Measurements from ENCODE around the gene PHF3.

PHF3 gene

GRCh38 chr6:63644668-63645326 is 9.2 kb downstream of the PHF3 start:
- TF ChIP-seq CTCF (IDR thresholded peaks at IDR 0.05; ENCODE audit: low read depth, low read length, missing control alignments): no peak
- no peak overlapping the region for H3K4me3 ChIP-seq (ENCODE audit: low read depth, low read length)
- no peak for DNase-seq (ENCODE audit: low read depth)

- DNase-seq (ENCODE audit: low read depth): no peak
- no peak overlapping the region for H3K4me3 ChIP-seq (ENCODE audit: low read depth, low read length)
- no peak for TF ChIP-seq CTCF (IDR thresholded peaks at IDR 0.05; ENCODE audit: low read depth, low read length, missing control alignments)
Measured at GRCh38 chr6:63649269-63649668, 13.7 kb downstream of the PHF3 start.

- no peak for TF ChIP-seq CTCF (IDR thresholded peaks at IDR 0.05; ENCODE audit: low read depth, low read length, missing control alignments)
- no peak for DNase-seq (ENCODE audit: low read depth)
- H3K4me3 ChIP-seq (ENCODE audit: low read depth, low read length): no peak overlapping the region
Measured at GRCh38 chr6:63649847-63650265, 14.3 kb downstream of the PHF3 start.

GRCh38 chr6:63652980-63653379 is 17.4 kb downstream of the PHF3 start:
- DNase-seq (ENCODE audit: low read depth): no peak
- TF ChIP-seq CTCF (IDR thresholded peaks at IDR 0.05; ENCODE audit: low read depth, low read length, missing control alignments): no peak
- H3K4me3 ChIP-seq (ENCODE audit: low read depth, low read length): no peak overlapping the region

- TF ChIP-seq CTCF (IDR thresholded peaks at IDR 0.05; ENCODE audit: low read depth, low read length, missing control alignments): no peak
- DNase-seq (ENCODE audit: low read depth): no peak
- no peak overlapping the region for H3K4me3 ChIP-seq (ENCODE audit: low read depth, low read length)
Measured at GRCh38 chr6:63660757-63661156, 25.2 kb downstream of the PHF3 start.

- no peak overlapping the region for H3K4me3 ChIP-seq (ENCODE audit: low read depth, low read length)
- DNase-seq (ENCODE audit: low read depth): no peak
- no peak for TF ChIP-seq CTCF (IDR thresholded peaks at IDR 0.05; ENCODE audit: low read depth, low read length, missing control alignments)
Measured at GRCh38 chr6:63661769-63662168, 26.2 kb downstream of the PHF3 start.
